Renal cortical epithelial cell (primary cell): ENCODE data around the gene BRF1. TPM values are rescaled to one million over a fixed set of nuclear protein-coding genes. Genes with fewer than 3 reads are reported as not detected.

ENCODE experiments used
- total RNA-seq: library from RNA; depleted of rRNA; stranded (reverse); fragments of >200 nt; gene quantifications from 2 replicates; pipeline ENCODE4 v1.2.3, GENCODE V29; 2014

BRF1 gene
- total RNA-seq, 1 donor from 2014 or later, result 47.9 TPM

Other genes starting within 250 kb of the BRF1 start
- gene GPR132, start 235.6 kb downstream of the BRF1 start, total RNA-seq, result 0.30 and 2.1 TPM in 2 replicates
- gene JAG2, start 132.2 kb downstream of the BRF1 start, total RNA-seq, result 4.2 and 5.9 TPM in 2 replicates
- 17.7 and 26.9 TPM in 2 replicates for gene NUDT14, start 119.7 kb downstream of the BRF1 start, total RNA-seq
- 26.5 and 44.1 TPM in 2 replicates for gene BTBD6, start 52.5 kb downstream of the BRF1 start, total RNA-seq
- 31.4 and 67.7 TPM in 2 replicates for gene PACS2, start 13.7 kb upstream of the BRF1 start, total RNA-seq
- under 0.01 and 0.60 TPM in 2 replicates for gene TEX22, start 97.5 kb upstream of the BRF1 start, total RNA-seq
- gene MTA1, start 118.8 kb upstream of the BRF1 start, total RNA-seq, result 14.6 and 47.3 TPM in 2 replicates
- 76.6 and 206 TPM in 2 replicates for gene CRIP2, start 173.8 kb upstream of the BRF1 start, total RNA-seq
- 0.87 and 12.2 TPM in 2 replicates for gene CRIP1, start 185.9 kb upstream of the BRF1 start, total RNA-seq
- 7.2 and 7.6 TPM in 2 replicates for gene TEDC1, start 190.2 kb upstream of the BRF1 start, total RNA-seq
- 1.7 and 8.4 TPM in 2 replicates for gene TMEM121, start 225.6 kb upstream of the BRF1 start, total RNA-seq